Liver (tissue), 9 donors: Measurements from ENCODE around the gene THTPA. TPM values are rescaled to one million over a fixed set of nuclear protein-coding genes. Genes with fewer than 3 reads are reported as not detected.

Experiments
- DNase-seq: peaks from one replicate; pipeline ENCODE4 v3.0.0-alpha.2; 2017; ENCODE audit warnings: low spot score
- H3K27ac ChIP-seq, 2 donors: one replicate each; pipeline ENCODE4 v1.7.0; 2013; ENCODE audit warnings: inconsistent platforms in 2 of 2, low read length in 2 of 2, control low read depth in 1 of 2, low read depth in 1 of 2, mild to moderate bottlenecking in 1 of 2
- H3K27me3 ChIP-seq, 4 donors: one replicate each; pipeline versions ENCODE4 v1.6.1 to v1.7.0; 2013; ENCODE audit warnings: low read length in 3 of 4, inconsistent platforms in 1 of 4, mild to moderate bottlenecking in 1 of 4, moderate library complexity in 1 of 4; ENCODE audit not compliant: control insufficient read depth in 4 of 4, insufficient read depth in 4 of 4
- H3K36me3 ChIP-seq, 4 donors: one replicate each; pipeline versions ENCODE4 v1.6.1 to v1.7.0; 2013; ENCODE audit warnings: low read length in 3 of 4, mild to moderate bottlenecking in 3 of 4, low read depth in 1 of 4, moderate library complexity in 1 of 4; ENCODE audit not compliant: control insufficient read depth in 4 of 4, insufficient read depth in 3 of 4
- H3K4me1 ChIP-seq, 4 donors: one replicate each; pipeline versions ENCODE4 v1.6.1 to v1.7.0; 2013; ENCODE audit warnings: low read length in 3 of 4, mild to moderate bottlenecking in 3 of 4, moderate library complexity in 1 of 4; ENCODE audit not compliant: control insufficient read depth in 4 of 4, insufficient read depth in 4 of 4
- H3K4me3 ChIP-seq, 3 donors: one replicate each; pipeline versions ENCODE4 v1.6.1 to v1.7.0; 2013; ENCODE audit warnings: low read length in 3 of 3, control low read depth in 1 of 3, low read depth in 1 of 3, mild to moderate bottlenecking in 1 of 3
- H3K9ac ChIP-seq, 2 donors: one replicate each; pipeline ENCODE4 v1.7.0; 2013; ENCODE audit warnings: low read length in 2 of 2, mild to moderate bottlenecking in 2 of 2, moderate library complexity in 2 of 2, control low read depth in 1 of 2, low read depth in 1 of 2
- H3K9me3 ChIP-seq, 4 donors: one replicate each; pipeline versions ENCODE4 v1.6.1 to v1.7.0; 2013; ENCODE audit warnings: low read length in 3 of 4; ENCODE audit not compliant: control insufficient read depth in 4 of 4
- EGR1 ChIP-seq, 2 donors: IDR thresholded peaks; 2 replicates each; pipeline ENCODE4 v1.6.1; 2016 to 2018; ENCODE audit warnings: antibody characterized with exemption in 2 of 2, low read depth in 2 of 2
- FOXA1 ChIP-seq: IDR thresholded peaks from 2 replicates; pipeline ENCODE4 v1.6.1; 2016; ENCODE audit warnings: antibody characterized with exemption
- GABPA ChIP-seq, 2 donors: IDR thresholded peaks in 1 of 2; conservative IDR thresholded peaks in 1 of 2; 2 replicates each; pipeline ENCODE4 v1.6.1; 2016; ENCODE audit warnings: antibody characterized with exemption in 2 of 2, mild to moderate bottlenecking in 1 of 2, moderate library complexity in 1 of 2
- HNF4A ChIP-seq, 2 donors: conservative IDR thresholded peaks; 2 replicates each; pipeline ENCODE4 v1.6.1; 2016; ENCODE audit warnings: antibody characterized with exemption in 2 of 2, mild to moderate bottlenecking in 2 of 2
- HNF4G ChIP-seq: IDR thresholded peaks from 2 replicates; pipeline ENCODE4 v1.6.1; 2016; ENCODE audit warnings: antibody characterized with exemption
- NR2F2 ChIP-seq: IDR thresholded peaks from 2 replicates; pipeline ENCODE4 v1.6.1; 2016; ENCODE audit warnings: antibody characterized with exemption
- RAD21 ChIP-seq, 2 donors: IDR thresholded peaks; 2 replicates each; pipeline ENCODE4 v1.6.1; 2016; ENCODE audit warnings: antibody characterized with exemption in 2 of 2, mild to moderate bottlenecking in 2 of 2
- TAF1 ChIP-seq: conservative IDR thresholded peaks from 2 replicates; pipeline ENCODE4 v1.6.1; 2016; ENCODE audit warnings: antibody characterized with exemption, mild to moderate bottlenecking
- YY1 ChIP-seq: IDR thresholded peaks from 2 replicates; pipeline ENCODE4 v1.6.1; 2016; ENCODE audit warnings: antibody characterized with exemption, mild to moderate bottlenecking
- WGBS: extraction: QIAGEN DNeasy Blood & Tissue Kit; methylation state at CpG from one replicate; pipeline ENCODE4 v1.1.7; 2013; 5-methylcytosine and 5-hydroxymethylcytosine counted together
- polyA plus RNA-seq, 2 donors: library from polyadenylated mRNA; stranded (reverse) in 1 of 2; unstranded in 1 of 2; fragments of 200-250 nt in 1 of 2; fragments of >200 nt in 1 of 2; fragmentation: Nextera tagmentation in 1 of 2; extraction: Ambion mirVana in 1 of 2; gene quantifications; one replicate each; pipeline versions ENCODE4 v1.2.1 to v1.2.3, GENCODE V29; 2013 to 2015
- total RNA-seq, 2 donors: library from RNA; depleted of rRNA; stranded (reverse); fragments of >200 nt; gene quantifications; one replicate each; pipeline ENCODE4 v1.2.3, GENCODE V29; 2014
- TF ChIP-seq, protein P1 (sequence below): IDR thresholded peaks from 2 replicates; pipeline ENCODE4 v1.6.1; 2016; ENCODE audit warnings: antibody characterized with exemption
- TF ChIP-seq, protein P2 (sequence below): IDR thresholded peaks from 2 replicates; pipeline ENCODE4 v1.6.1; 2016; ENCODE audit warnings: antibody characterized with exemption
- TF ChIP-seq, protein P3 (sequence below): fragments of 150-350 bp; IDR thresholded peaks from 2 replicates; pipeline ENCODE4 v1.5.1; 2017; ENCODE audit warnings: improper control_type of control experiment, low read depth, low read length; ENCODE audit not compliant: missing input control
- TF ChIP-seq, protein P4 (sequence below): IDR thresholded peaks from 2 replicates; pipeline ENCODE4 v1.6.1; 2016; ENCODE audit warnings: antibody characterized with exemption, mild to moderate bottlenecking
- donor health status: healthy.
- donor health status: healthy.
- donor health status: healthy.
- donor health status: healthy.
- donor health status: healthy.

THTPA gene
- total and polyA plus RNA-seq, 4 donors: 7.3 to 19.8 (median 9.9) TPM

DNA sequence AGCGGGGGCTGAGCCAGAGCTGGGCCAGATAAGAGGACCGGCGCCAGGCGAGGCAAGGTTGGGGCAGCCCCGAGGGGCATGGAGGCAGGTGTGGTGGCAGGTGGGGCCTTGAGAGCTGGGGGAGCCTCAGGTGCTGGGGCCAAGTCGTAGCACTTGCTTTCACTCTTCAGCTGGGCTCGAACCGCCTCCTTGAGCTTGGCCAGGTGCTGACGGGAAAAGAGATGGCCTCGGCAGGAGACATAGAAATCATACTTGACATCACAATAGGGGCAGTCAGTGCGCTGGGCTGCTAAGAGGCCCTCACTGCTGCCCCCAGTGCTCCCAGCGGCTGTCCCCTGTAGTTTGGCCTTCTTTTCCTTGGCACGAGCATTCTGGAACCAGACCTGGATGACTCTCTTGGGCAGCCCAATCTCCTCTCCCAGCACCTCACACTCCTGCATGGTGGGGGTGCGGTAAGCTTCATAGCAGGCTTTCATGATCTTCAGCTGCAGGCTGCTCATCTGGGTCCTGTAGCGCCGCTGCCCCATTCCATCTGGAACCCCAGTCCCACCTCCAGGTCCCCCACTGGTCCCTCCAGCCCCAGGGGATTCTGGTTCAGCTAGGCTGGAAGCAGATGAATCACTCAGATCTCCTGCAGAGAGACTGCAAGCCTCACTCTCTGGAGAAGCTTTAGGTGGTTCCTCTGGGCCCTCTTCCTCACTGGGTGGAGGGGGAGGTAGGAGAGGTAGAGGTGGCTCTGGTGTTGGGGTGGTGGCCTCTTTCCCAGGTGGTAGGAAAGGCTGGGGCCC is 32.6 kb upstream of the THTPA start:
- TF ChIP-seq, protein P1, sequence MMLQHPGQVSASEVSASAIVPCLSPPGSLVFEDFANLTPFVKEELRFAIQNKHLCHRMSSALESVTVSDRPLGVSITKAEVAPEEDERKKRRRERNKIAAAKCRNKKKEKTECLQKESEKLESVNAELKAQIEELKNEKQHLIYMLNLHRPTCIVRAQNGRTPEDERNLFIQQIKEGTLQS: no peak
- H3K9ac ChIP-seq: no peak overlapping the region
- no peaks in the 10 kb centered on the region for H3K4me1 ChIP-seq
- DNase-seq: no peak
- H3K9me3 ChIP-seq: no peaks in the 10 kb centered on the region
- H3K27ac ChIP-seq: no peak overlapping the region
- no peaks in the 10 kb centered on the region for H3K36me3 ChIP-seq
- no peaks in the 10 kb centered on the region for H3K27me3 ChIP-seq
- H3K4me3 ChIP-seq: no peak overlapping the region
- WGBS: 95% methylated on average over 16 of the region's 16 CpGs

DNA sequence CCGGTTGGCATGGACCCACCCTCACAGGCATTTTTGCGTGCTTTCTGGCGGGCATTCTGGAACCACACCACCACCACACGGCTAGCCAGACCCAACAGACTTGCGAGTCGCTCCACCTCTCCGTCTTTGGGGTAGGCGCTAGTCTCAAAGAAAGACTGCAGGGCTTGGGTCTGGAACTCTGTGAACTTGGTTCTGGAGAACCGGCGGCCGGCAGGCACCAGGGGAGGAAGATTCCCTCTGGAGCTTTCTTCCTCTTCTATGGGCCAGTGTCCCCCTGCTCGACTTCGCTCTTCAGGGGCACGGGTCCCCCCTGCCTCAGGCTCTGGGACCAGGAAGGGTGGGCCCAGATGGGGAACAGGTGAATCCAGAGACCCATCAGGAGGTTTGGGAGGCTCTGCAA is 31.1 kb upstream of the THTPA start:
- Histone ChIP-seq H3K36me3 (no peaks in the 10 kb centered on the region), H3K4me1 (no peaks in the 10 kb centered on the region), H3K27me3 (no peaks in the 10 kb centered on the region), H3K9ac (no peak overlapping the region), H3K27ac (no peak overlapping the region), H3K9me3 (no peaks in the 10 kb centered on the region), H3K4me3 (no peak overlapping the region)
- WGBS: 95% methylated on average over 14 of the region's 14 CpGs
- no peak for DNase-seq
- TF ChIP-seq HNF4A (conservative IDR thresholded peaks at IDR 0.05) (no peak), RAD21 (IDR thresholded peaks at IDR 0.05) (no peak), GABPA (IDR thresholded peaks at IDR 0.05 in 1 of 2, conservative IDR thresholded peaks at IDR 0.05 in 1 of 2) (no peak), YY1 (no peak), HNF4G (no peak), NR2F2 (no peak), FOXA1 (no peak), TAF1 (no peak), EGR1 (IDR thresholded peaks at IDR 0.05; ENCODE audit: low read depth in 2 of 2) (no peak)
- TF ChIP-seq, protein P1: no peak
- TF ChIP-seq, protein P2, sequence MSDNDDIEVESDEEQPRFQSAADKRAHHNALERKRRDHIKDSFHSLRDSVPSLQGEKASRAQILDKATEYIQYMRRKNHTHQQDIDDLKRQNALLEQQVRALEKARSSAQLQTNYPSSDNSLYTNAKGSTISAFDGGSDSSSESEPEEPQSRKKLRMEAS: no peak
- TF ChIP-seq, protein P3, sequence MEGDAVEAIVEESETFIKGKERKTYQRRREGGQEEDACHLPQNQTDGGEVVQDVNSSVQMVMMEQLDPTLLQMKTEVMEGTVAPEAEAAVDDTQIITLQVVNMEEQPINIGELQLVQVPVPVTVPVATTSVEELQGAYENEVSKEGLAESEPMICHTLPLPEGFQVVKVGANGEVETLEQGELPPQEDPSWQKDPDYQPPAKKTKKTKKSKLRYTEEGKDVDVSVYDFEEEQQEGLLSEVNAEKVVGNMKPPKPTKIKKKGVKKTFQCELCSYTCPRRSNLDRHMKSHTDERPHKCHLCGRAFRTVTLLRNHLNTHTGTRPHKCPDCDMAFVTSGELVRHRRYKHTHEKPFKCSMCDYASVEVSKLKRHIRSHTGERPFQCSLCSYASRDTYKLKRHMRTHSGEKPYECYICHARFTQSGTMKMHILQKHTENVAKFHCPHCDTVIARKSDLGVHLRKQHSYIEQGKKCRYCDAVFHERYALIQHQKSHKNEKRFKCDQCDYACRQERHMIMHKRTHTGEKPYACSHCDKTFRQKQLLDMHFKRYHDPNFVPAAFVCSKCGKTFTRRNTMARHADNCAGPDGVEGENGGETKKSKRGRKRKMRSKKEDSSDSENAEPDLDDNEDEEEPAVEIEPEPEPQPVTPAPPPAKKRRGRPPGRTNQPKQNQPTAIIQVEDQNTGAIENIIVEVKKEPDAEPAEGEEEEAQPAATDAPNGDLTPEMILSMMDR: no peak
- TF ChIP-seq, protein P4, sequence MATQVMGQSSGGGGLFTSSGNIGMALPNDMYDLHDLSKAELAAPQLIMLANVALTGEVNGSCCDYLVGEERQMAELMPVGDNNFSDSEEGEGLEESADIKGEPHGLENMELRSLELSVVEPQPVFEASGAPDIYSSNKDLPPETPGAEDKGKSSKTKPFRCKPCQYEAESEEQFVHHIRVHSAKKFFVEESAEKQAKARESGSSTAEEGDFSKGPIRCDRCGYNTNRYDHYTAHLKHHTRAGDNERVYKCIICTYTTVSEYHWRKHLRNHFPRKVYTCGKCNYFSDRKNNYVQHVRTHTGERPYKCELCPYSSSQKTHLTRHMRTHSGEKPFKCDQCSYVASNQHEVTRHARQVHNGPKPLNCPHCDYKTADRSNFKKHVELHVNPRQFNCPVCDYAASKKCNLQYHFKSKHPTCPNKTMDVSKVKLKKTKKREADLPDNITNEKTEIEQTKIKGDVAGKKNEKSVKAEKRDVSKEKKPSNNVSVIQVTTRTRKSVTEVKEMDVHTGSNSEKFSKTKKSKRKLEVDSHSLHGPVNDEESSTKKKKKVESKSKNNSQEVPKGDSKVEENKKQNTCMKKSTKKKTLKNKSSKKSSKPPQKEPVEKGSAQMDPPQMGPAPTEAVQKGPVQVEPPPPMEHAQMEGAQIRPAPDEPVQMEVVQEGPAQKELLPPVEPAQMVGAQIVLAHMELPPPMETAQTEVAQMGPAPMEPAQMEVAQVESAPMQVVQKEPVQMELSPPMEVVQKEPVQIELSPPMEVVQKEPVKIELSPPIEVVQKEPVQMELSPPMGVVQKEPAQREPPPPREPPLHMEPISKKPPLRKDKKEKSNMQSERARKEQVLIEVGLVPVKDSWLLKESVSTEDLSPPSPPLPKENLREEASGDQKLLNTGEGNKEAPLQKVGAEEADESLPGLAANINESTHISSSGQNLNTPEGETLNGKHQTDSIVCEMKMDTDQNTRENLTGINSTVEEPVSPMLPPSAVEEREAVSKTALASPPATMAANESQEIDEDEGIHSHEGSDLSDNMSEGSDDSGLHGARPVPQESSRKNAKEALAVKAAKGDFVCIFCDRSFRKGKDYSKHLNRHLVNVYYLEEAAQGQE: no peak
